Skin of body (tissue), 2 donors: Measurements from ENCODE around the gene IL27RA. TPM values are rescaled to one million over a fixed set of nuclear protein-coding genes. Genes with fewer than 3 reads are reported as not detected.

Experiments
- DNase-seq: peaks from one replicate; lab custom pipeline; 2025; lab: John Stamatoyannopoulos, UW
- total RNA-seq: library from RNA; depleted of rRNA; stranded (reverse); fragments of >200 nt; gene quantifications from one replicate; pipeline ENCODE4 v1.2.3, GENCODE V29; 2014

Gene IL27RA
- total RNA-seq, 1 donor from 2014 or later, result 4.7 TPM

DNA sequence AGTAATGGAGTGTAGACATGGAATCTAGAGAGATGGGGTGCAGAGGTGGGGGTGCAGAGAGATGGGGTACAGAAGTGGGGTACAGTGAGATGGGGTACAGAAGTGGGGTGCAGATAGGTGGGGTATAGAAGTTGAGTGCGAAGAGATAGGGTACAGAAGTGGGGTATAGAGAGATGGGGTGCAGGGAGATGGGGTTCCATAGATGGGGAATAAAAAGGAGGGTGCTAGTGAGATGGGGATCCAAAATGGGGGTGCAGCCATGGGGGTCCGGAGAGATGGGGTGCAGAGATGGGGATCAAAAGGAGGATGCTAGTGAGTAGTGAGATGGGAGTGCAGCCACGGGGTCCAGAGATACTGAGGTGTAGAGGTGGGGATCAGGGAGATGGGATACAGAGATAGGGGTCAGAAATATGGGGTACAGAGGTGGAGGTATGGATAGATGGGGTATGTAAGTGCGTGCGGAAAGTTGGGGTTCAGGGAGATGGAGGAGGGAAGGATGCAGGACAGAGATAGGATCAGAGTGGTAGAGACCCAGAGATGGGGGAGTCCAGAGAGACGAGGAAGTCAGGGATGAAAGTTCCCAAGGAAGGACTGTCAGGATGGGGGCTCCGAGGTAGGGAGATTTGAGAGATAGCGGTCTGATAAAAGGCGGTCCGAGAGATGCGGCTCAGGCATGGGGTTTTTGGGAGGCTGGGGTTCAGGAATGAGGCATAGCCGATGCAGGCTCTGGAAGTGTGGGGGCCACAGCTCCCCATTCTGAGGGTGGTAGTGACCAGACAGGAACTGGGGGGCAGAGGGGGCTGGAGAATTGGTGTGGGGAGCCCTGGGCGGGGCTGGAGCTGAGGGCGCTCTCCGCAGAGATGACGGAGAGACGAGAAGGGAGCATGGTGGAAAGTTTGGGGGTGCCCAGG, 26.9 kb downstream of the IL27RA start:
- DNase-seq, result no peak

DNA sequence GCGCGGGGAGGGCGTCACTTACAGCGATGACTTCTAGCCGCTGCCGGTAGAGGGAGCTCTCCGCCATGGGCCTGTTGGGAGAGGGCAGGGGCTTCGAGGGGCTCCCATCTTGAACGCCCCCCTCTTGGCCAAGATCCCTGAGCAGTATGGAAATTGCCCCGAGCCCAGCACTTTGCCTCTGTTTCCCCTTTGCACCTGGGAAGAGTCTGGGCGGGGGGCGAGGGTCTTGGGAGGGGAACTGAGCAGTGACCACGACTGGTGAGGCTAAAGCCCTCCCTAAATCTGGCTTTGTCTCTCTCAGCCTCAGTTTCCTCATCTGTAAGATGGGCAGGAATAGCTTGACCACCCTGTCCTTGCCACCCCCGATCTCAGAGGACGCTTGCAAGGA, 27.5 kb downstream of the IL27RA start:
- no peak for DNase-seq

DNA sequence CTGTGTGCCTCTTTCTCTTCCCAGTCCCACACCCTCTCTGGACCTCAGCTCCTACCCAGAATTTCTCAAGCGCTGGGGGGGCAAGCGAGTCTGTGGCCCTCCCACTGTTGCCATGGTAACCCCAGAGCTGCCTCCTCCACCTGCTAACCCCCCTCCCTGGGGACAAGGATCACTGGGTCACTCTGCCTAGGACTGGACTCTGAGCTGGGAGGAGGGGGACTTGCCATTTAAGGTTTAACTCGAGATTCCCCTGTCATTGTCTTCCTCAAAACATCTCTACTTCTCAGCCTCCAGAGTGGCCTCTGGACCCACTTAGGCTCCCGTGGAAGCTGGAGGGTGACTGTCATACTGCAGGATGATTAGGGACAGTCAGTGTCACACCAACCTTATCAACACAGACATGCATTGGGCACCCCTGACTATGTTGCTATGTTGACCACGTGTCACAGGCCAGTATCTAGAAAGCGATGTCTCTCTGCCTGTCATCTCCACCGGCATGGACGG, 28.1 kb downstream of the IL27RA start:
- no peak for DNase-seq

DNA sequence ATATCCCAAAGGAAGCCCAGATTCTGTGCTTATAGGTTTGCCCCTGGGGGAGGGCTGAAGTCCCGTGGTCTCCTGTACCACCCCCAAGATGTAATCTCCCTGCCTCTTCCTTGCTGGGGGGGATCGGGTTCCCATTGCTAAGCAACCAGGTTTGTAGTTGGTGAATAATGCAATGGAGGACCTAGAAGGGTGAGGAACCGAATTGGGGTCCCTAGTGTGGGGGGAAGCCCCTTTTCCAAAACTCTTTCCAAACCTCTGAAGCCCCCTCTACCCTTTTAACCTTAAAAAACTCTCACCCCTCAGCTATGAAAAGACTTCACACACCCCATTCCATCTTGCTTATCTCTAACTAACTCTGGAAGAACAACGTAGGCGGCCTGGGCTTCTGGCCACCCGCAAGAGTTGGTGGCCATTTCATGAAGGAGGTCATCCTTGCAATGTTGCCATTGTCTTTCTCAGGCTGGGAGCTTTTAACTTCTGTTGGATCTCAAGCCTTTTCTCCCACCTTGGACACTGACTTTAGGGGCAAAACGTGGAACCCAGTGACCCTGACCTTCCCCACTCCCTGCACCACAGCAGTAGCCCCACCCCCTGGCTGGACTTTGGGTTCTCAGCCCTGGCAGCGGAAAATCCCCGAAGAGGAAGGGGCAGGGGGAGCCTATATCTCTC, 29.7 kb downstream of the IL27RA start:
- no peak for DNase-seq

DNA sequence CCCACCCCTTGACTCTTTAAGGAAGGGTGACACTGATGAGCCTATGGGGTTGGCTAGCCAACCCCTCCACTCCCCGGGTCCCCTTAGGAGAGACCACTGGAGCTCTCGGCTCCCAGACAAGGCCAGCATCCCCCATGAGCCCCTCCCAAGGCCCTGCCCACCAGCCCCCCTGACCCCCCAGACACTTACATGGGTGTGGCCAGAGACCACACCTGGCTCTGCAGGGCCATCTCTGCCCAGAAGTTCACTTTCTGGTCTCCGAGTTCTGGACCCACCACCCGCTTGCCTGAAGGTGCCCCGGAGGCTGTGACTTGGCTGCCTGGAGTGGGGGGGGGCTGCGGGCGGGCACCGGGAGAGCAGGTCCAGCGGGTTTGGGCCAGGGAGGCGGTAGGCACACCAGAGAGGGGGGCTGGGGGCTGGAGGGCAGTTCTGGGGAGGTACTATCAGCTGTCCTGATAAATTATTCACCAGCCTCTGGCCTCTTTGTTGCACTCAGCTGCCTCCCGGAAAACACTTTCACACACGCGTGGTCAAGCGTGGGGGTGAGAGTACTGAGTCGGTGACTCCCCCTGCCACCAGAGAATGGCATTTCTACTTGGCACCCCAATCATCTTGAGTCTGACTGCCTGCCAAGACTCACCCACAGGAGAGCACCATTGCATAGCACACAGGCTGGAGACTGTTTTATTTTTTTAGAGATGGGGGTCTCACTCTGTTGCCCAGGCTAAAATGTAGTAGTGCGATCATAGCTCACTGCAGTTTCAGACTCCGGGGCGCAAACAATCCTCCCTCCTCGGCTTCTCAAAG, 30.4 kb downstream of the IL27RA start, which contains the start of gene PALM3:
TSS of gene PALM3 (minus strand) at position 326 of the 807 bp plus-strand sequence. CDS start at position 230, 96 bp downstream.
- DNase-seq, result no peak

GRCh38 chr19:14062558-14062855, 30.9 kb downstream of the IL27RA start:
- no peak for DNase-seq

DNA sequence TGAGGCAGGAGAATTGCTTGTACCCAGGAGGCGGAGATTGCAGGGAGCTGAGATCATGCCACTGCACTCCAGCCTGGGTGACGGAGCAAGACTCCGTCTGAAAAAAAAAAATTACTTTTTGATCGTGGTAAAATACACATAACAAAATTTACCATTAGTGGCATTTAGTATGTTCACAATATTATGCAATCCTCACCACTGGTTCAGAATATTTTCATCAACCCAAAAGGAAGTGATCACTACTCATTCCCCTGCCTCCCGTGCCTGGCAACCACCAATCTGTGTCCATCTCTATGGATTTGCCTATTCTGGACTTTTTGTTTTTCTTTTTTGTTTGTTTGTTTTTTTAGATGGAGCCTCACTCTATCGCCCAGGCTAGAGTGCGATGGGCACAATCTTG, 31.5 kb downstream of the IL27RA start:
- DNase-seq, result no peak

GRCh38 chr19:14066134-14066533, 34.6 kb downstream of the IL27RA start:
- no peak for DNase-seq

DNA sequence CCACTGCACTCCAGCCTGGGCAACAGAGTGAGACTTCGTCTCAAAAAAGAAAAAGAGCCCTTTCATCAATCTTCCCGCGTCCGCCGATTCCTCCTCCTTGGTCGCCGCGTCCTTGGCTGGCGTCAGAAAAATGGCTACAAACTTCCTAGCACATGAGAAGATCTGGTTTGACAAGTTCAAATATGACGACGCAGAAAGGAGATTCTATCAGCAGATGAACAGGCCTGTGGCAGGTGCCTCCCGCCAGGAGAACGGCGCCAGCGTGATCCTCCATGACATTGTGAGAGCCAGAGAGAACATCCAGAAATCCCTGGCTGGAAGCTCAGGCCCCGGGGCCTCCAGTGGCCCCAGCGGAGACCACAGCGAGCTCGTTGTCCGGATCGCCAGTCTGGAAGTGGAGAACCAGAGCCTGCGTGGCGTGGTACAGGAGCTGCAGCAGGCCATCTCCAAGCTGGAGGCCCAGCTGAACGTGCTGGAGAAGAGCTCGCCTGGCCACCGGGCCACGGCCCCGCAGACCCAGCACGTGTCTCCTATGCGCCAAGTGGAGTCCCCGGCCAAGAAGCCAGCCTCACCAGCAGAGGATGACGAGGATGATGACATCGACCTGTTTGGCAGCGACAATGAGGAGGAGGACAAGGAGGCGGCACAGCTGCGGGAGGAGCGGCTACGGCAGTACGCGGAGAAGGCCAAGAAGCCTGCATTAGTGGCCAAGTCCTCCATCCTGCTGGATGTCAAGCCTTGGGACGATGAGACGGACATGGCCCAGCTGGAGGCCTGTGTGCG, 38.9 kb downstream of the IL27RA start:
- DNase-seq, result no peak

GRCh38 chr19:14072535-14073260, 41.1 kb downstream of the IL27RA start, which contains the start of gene MISP3:
TSS of gene MISP3 (plus strand) at chr19:14072786. CDS start at chr19:14073310, 524 bp downstream.
- DNase-seq, result no peak

DNA sequence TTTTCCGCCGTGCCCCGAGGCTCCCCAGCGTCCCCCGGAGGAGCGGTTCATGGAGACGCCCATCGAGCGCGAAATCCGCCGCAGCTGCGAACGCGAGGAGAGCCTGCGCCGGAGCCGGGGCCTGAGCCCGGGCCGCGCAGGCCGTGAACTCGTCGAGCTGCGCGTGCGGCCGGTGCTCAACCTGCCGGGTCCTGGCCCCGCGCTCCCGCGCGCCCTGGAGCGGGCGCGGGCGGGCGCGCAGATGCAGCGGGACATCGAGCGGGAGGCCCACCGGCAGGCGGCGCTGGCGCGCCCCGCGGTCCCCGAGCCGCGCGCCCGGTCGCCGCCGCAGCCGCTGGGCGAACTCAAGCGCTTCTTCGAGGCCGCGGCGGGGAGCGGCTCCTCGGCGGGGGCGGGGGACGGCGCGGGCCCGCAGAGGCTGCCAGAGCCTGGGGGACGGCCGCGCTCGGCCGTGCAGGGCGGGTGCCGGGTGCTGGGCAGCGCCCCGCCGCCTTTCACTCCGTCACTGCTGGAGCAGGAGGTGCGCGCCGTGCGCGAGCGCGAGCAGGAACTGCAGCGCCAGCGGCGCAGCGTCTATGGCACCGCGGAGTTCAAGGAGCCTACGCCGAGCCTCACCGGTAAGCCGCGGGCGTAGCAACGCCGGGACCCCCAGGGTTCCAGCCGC, 41.8 kb downstream of the IL27RA start:
- peak; percentile 63 for DNase-seq

DNA sequence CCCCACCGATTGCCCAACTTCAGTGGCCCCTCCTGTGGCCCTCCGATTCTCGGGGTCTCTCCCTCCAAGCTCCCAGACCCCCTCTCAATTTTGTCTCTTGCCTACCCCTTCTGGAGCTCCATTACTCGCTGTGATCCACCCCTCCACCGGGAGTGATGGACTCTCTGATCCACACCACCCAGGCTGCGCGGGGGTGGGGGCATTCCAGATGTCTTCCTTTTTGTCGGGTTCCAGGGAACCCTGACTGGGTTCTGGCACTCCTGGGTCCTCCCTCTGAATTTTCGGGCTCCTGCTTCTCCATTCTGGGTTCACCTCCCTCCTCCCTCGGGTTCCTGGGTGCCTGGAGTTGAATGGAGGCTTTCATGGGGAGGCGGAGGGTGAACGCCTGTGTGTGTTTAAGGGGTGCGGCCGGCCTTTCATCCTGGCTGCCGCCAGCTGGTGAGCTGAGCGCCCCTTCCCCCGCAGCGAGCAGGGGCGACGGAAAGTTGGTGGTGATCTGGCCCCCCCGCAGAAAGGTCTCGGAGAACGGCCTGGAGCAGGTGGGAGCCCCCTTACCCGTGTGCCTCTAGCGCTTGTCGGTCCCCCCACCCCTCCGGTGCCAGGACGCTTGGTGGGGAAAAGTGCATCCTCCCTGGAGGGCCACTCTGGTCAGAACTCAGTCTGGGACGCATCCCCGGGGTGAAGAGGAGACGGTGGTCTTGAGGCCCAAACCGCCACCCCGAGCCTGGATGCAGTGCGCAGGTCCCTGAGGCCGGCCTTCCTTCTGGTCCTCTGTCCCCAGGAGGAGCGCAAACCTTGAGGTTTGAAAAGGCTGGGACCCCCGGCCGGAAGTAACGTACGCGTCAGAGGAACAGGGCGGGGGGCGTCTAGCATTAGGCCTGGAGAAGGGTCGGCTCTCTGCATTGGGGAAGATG, 42.6 kb downstream of the IL27RA start:
- no peak for DNase-seq

DNA sequence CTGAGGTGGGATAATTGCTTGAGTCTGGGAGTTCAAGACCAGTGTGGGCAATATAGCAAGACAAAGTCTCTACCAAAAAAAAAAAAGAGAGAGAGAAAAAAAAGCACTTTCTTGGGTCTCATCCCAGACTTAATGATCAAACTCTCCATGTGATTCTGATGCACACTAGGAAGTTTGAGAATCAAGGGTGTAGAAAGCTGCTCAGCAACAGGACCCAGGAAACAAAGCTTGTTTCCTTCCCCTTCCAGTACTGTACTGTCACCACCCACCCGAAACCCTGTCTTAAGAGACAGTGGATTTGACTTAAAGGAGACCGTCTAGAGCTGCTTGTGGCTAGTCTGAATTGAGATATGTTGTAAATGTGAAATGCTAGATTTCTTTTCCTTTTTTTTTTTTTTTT, 46.8 kb downstream of the IL27RA start:
- no peak for DNase-seq

DNA sequence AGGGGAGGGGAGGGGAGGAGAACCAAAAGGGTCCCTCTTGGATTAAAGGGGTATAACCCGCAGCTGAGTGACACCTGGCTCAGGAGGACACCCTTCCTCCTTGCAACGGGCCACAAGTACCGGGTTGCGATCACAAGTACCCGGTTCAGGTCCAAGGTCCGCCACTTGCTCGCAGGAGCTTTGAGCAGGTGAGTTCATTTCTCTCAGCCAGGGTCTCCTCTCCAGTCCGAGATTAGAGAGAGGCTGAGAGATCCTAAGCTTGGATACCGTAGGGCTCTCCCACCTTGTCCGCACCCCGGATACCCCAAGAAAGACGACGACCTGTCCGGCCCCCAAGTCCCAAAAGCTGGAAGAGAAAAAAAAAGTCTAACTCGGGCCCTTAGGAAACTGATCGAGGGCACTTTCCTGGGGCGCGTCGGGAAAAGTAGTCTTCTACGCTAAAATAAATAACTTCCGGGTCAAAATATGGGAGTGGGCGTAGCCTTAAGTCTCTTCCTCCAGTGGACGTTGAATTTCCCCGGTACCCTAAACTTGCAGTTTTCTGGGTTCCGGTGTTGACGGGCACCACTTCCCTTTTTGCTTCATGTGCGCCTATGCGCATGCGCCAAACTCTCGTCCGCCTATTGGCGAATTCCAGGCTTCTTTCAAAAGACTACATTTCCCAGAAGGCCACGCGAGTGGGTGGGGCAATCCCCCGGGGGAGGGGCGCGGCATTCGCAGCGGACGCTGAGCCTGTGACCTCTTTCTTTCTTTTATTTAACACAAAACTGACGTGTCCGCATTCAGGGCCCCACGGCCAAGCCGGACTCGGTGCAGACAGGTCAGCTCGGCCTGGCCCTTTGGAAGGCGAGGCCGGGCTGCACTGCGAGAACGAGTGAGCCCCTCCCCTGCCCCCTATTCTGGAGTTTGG, 49.6 kb downstream of the IL27RA start:
- DNase-seq, result peak; percentile 100

- no peak for DNase-seq
Measured at GRCh38 chr19:14081797-14082674, 50.5 kb downstream of the IL27RA start.

- no peak for DNase-seq
Measured at GRCh38 chr19:14082675-14082960, 51.1 kb downstream of the IL27RA start.
